ENCODE results near the gene ZMYND8.

The ZMYND8 gene

DNA sequence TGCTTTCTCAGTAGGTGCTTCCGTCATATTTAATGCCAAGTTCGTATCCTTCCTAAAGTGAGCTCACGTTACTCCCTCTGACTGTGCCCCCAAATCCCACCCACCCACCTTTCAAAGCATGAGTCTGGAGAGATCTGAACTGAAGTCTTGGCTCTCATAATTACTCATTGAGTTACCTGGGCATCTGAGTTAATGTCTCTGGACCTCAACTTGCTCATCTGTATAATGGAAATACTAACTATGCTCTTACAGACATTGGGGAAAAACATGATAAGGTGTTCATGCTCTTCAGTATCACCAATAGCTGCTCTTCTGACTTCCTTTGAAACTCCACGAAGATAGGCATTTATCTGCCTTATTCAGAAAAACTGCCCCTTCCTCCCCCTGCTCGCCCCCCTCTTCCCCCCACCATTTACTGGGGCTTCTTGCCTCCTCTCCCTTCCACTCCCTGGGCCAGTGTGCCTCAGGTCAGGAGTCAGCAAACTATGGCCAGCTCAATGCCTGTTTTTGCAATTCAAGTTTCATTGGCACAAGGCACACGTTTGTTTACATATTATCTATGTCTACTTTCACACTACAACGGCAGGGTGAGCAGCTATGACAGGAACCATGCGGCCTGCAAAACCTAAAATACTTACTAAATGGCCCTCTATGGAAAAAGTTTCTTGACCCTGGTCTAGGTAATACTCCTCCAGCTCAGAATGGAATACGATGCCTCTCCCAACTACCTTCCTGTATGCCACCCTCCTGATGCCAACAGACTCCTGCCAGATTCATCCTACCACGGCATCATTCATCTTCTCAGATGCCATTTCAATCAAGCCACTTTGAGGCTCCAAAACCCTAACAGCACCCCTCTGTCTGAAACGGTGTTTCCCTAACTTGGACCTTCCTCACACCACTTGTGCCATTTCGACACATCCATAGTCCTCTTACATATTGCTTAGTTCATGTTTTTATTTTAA lies 138.7 kb downstream of the ZMYND8 start:
- Histone ChIP-seq H2BK120ac (ENCODE audit: low read depth, low read length) (no peak overlapping the region), H3K4me3 (ENCODE audit: low read length in 2 of 2) (no peak overlapping the region), H3K4ac (ENCODE audit: low read length) (no peak overlapping the region), H2BK12ac (ENCODE audit: low read length) (no peak overlapping the region), H3K18ac (ENCODE audit: low read length) (no peak overlapping the region), H3K27me3 (ENCODE audit: control insufficient read depth in 3 of 3, insufficient read depth in 3 of 3, low read depth in 1 of 3, low read length in 3 of 3) (no peaks in the 10 kb centered on the region), H2BK5ac (ENCODE audit: low read length) (no peak overlapping the region), H3K79me1 (ENCODE audit: low read depth, low read length) (peaks cover 2% of the 10 kb centered on the region), H2AK5ac (ENCODE audit: low read depth, low read length) (no peak overlapping the region), H3K14ac (ENCODE audit: low read length) (no peak overlapping the region), H2AFZ (ENCODE audit: low read length) (no peak overlapping the region), H4K8ac (ENCODE audit: low read depth, low read length) (no peak overlapping the region), H4K91ac (ENCODE audit: low read depth, low read length, poor library complexity) (no peak overlapping the region), H3K4me1 (ENCODE audit: control insufficient read depth in 2 of 2, insufficient read depth in 1 of 2, low read depth in 1 of 2, low read length in 2 of 2) (peaks cover 2% of the 10 kb centered on the region in 2 donors), H3K9ac (ENCODE audit: low read depth, low read length, poor library complexity) (no peak overlapping the region), H3K27ac (replicated peaks; ENCODE audit: low read length) (no peak overlapping the region), H3K23ac (ENCODE audit: low read depth, low read length, poor library complexity) (no peak overlapping the region), H3K9me3 (replicated peaks in 1 of 2; ENCODE audit: control insufficient read depth in 2 of 2, insufficient read depth in 1 of 2, low read depth in 1 of 2, low read length in 2 of 2) (no peaks in the 10 kb centered on the region), H3K4me2 (ENCODE audit: insufficient read depth, low read length, poor library complexity, severe bottlenecking) (no peak overlapping the region), H2BK15ac (ENCODE audit: low read length) (no peak overlapping the region), H3K36me3 (replicated peaks in 1 of 2; ENCODE audit: control insufficient read depth in 2 of 2, insufficient read depth in 2 of 2, low read length in 2 of 2) (peaks cover 48 to 96% of the 10 kb centered on the region in 2 donors)
- no CpG with 5 or more reads among the region's 12 CpGs for WGBS, 2 donors (ENCODE audit: extremely low coverage in 2 of 2, insufficient read length in 2 of 2, insufficient replicate concordance in 1 of 2)
- DNase-seq (ENCODE audit: low spot score), result no peak

DNA sequence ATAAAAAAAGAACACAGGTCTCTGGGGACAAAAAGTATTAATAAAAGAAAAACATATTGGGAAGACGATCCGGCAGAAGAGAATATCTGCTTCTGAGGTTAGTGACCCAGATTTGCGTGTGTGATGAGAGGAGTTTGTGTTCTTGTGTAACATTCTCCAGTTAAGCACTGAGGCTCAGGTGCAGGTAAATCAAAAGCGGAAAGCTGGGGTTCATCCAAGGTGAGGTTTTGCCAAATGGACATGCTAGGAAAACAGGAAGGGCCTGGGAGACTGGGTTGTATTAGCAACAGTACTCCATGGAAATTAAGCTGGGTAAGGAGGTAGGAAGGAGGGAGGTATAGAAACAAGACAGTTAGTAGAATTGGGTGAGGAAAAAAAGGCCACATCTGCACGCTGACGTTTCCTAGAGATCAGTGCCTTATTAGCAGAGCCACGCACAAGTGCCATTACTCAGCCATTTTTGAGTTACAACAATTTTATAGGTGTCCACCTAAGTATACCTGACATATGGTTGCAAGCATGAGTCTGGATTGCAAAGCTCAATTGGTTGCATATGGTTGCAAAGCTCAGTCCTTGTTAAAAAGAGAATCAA lies 139.6 kb downstream of the ZMYND8 start:
- no peak overlapping the region for H2BK12ac ChIP-seq (ENCODE audit: low read length)
- no peak overlapping the region for H2BK5ac ChIP-seq (ENCODE audit: low read length)
- H3K9ac ChIP-seq (ENCODE audit: low read depth, low read length, poor library complexity), result no peak overlapping the region
- H4K91ac ChIP-seq (ENCODE audit: low read depth, low read length, poor library complexity), result no peak overlapping the region
- no peak overlapping the region for H3K27ac ChIP-seq (replicated peaks; ENCODE audit: low read length)
- no peak overlapping the region for H3K4me3 ChIP-seq (ENCODE audit: low read length in 2 of 2)
- no peak overlapping the region for H3K4ac ChIP-seq (ENCODE audit: low read length)
- H3K18ac ChIP-seq (ENCODE audit: low read length), result no peak overlapping the region
- H2AK5ac ChIP-seq (ENCODE audit: low read depth, low read length), result no peak overlapping the region
- peaks cover 2% of the 10 kb centered on the region for H3K79me1 ChIP-seq (ENCODE audit: low read depth, low read length)
- no peak overlapping the region for H2BK15ac ChIP-seq (ENCODE audit: low read length)
- WGBS, 2 donors (ENCODE audit: extremely low coverage in 2 of 2, insufficient read length in 2 of 2, insufficient replicate concordance in 1 of 2), result no CpG with 5 or more reads among the region's 7 CpGs
- H2AFZ ChIP-seq (ENCODE audit: low read length), result no peak overlapping the region
- no peak overlapping the region for H2BK120ac ChIP-seq (ENCODE audit: low read depth, low read length)
- H3K27me3 ChIP-seq (ENCODE audit: control insufficient read depth in 3 of 3, insufficient read depth in 3 of 3, low read depth in 1 of 3, low read length in 3 of 3), result no peaks in the 10 kb centered on the region
- peaks cover 53 to 96% of the 10 kb centered on the region in 2 donors for H3K36me3 ChIP-seq (replicated peaks in 1 of 2; ENCODE audit: control insufficient read depth in 2 of 2, insufficient read depth in 2 of 2, low read length in 2 of 2)
- peaks cover 2% of the 10 kb centered on the region in 2 donors for H3K4me1 ChIP-seq (ENCODE audit: control insufficient read depth in 2 of 2, insufficient read depth in 1 of 2, low read depth in 1 of 2, low read length in 2 of 2)
- H4K8ac ChIP-seq (ENCODE audit: low read depth, low read length), result no peak overlapping the region
- H3K9me3 ChIP-seq (replicated peaks in 1 of 2; ENCODE audit: control insufficient read depth in 2 of 2, insufficient read depth in 1 of 2, low read depth in 1 of 2, low read length in 2 of 2), result no peaks in the 10 kb centered on the region
- no peak overlapping the region for H3K23ac ChIP-seq (ENCODE audit: low read depth, low read length, poor library complexity)
- no peak overlapping the region for H3K4me2 ChIP-seq (ENCODE audit: insufficient read depth, low read length, poor library complexity, severe bottlenecking)
- no peak overlapping the region for H3K14ac ChIP-seq (ENCODE audit: low read length)
- no peak for DNase-seq (ENCODE audit: low spot score)

DNA sequence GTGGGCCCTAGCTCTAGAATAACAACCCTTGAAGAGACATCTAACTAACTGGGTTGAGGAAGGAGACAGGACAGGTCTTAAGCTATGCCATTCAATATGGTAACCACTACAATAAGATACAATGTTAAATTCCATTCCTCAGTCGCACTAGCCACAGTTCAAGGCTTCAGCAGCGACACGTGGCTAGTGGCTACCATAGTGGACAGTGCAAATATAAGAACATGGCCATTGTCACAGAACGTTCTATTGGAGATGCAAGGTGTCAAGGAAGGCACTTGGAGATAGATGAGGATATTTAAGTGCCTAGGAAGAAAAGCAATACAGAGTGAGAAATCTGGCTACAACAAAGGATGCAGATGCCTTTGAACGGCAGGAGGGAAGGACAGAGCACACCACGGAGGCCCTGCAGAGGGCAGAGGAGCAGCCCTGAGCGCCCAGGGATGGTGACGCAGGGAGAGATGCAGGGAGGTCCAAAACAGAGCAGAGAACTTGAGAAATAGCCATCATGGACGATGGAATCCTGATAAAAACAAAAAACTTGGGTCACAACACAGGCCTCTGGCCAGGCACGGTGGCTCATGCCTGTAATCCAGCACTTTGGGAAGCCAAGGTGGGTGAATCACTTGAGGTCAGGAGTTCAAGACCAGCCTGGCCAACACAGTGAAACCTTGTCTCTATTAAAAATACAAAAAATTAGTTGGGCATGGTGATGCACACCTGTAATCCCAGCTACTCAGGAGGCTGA lies 140.7 kb downstream of the ZMYND8 start:
- WGBS, 2 donors (ENCODE audit: extremely low coverage in 2 of 2, insufficient read length in 2 of 2, insufficient replicate concordance in 1 of 2), result no CpG with 5 or more reads among the region's 10 CpGs
- Histone ChIP-seq H3K27me3 (ENCODE audit: control insufficient read depth in 3 of 3, insufficient read depth in 3 of 3, low read depth in 1 of 3, low read length in 3 of 3) (no peaks in the 10 kb centered on the region), H3K27ac (replicated peaks; ENCODE audit: low read length) (no peak overlapping the region), H3K36me3 (replicated peaks in 1 of 2; ENCODE audit: control insufficient read depth in 2 of 2, insufficient read depth in 2 of 2, low read length in 2 of 2) (peaks cover 59 to 96% of the 10 kb centered on the region in 2 donors), H3K4me2 (ENCODE audit: insufficient read depth, low read length, poor library complexity, severe bottlenecking) (no peak overlapping the region), H3K4me3 (ENCODE audit: low read length in 2 of 2) (no peak overlapping the region), H2AK5ac (ENCODE audit: low read depth, low read length) (no peak overlapping the region), H3K18ac (ENCODE audit: low read length) (no peak overlapping the region), H3K4ac (ENCODE audit: low read length) (no peak overlapping the region), H3K23ac (ENCODE audit: low read depth, low read length, poor library complexity) (no peak overlapping the region), H2AFZ (ENCODE audit: low read length) (no peak overlapping the region), H3K14ac (ENCODE audit: low read length) (no peak overlapping the region), H3K9me3 (replicated peaks in 1 of 2; ENCODE audit: control insufficient read depth in 2 of 2, insufficient read depth in 1 of 2, low read depth in 1 of 2, low read length in 2 of 2) (no peaks in the 10 kb centered on the region), H3K79me1 (ENCODE audit: low read depth, low read length) (peaks cover 2% of the 10 kb centered on the region), H4K8ac (ENCODE audit: low read depth, low read length) (no peak overlapping the region), H2BK5ac (ENCODE audit: low read length) (no peak overlapping the region), H3K4me1 (ENCODE audit: control insufficient read depth in 2 of 2, insufficient read depth in 1 of 2, low read depth in 1 of 2, low read length in 2 of 2) (peaks cover 2% of the 10 kb centered on the region in 2 donors), H3K9ac (ENCODE audit: low read depth, low read length, poor library complexity) (no peak overlapping the region), H4K91ac (ENCODE audit: low read depth, low read length, poor library complexity) (no peak overlapping the region), H2BK120ac (ENCODE audit: low read depth, low read length) (no peak overlapping the region), H2BK15ac (ENCODE audit: low read length) (no peak overlapping the region), H2BK12ac (ENCODE audit: low read length) (no peak overlapping the region)
- no peak for DNase-seq (ENCODE audit: low spot score)

DNA sequence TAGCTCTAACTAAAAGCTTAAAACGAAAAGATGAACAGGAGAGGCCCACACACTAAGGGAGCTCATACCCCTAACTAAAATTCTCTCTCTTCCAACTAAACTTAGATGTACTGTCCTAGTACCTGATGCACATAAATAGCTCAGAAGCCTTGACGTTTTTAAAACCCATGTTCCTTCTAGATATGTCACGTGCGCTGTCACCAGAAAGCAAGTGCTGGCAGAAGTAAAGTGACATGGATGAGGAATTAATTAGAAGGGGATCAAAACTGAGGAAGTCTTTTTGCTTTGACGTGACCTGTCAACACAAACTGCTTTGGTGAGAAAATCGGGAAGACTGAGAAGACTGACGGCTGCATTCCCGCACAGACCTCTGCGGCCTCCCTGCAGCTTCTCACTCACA lies 142.5 kb downstream of the ZMYND8 start:
- Histone ChIP-seq H4K91ac (ENCODE audit: low read depth, low read length, poor library complexity) (no peak overlapping the region), H2BK15ac (ENCODE audit: low read length) (no peak overlapping the region), H3K4ac (ENCODE audit: low read length) (no peak overlapping the region), H3K36me3 (replicated peaks in 1 of 2; ENCODE audit: control insufficient read depth in 2 of 2, insufficient read depth in 2 of 2, low read length in 2 of 2) (peaks cover 62 to 99% of the 10 kb centered on the region in 2 donors), H3K9ac (ENCODE audit: low read depth, low read length, poor library complexity) (no peak overlapping the region), H2BK5ac (ENCODE audit: low read length) (no peak overlapping the region), H3K27me3 (ENCODE audit: control insufficient read depth in 3 of 3, insufficient read depth in 3 of 3, low read depth in 1 of 3, low read length in 3 of 3) (no peaks in the 10 kb centered on the region), H3K9me3 (replicated peaks in 1 of 2; ENCODE audit: control insufficient read depth in 2 of 2, insufficient read depth in 1 of 2, low read depth in 1 of 2, low read length in 2 of 2) (no peaks in the 10 kb centered on the region), H3K23ac (ENCODE audit: low read depth, low read length, poor library complexity) (no peak overlapping the region), H3K14ac (ENCODE audit: low read length) (no peak overlapping the region), H3K18ac (ENCODE audit: low read length) (no peak overlapping the region), H3K79me1 (ENCODE audit: low read depth, low read length) (no peaks in the 10 kb centered on the region), H3K4me2 (ENCODE audit: insufficient read depth, low read length, poor library complexity, severe bottlenecking) (no peak overlapping the region), H2BK120ac (ENCODE audit: low read depth, low read length) (no peak overlapping the region), H2BK12ac (ENCODE audit: low read length) (no peak overlapping the region), H4K8ac (ENCODE audit: low read depth, low read length) (no peak overlapping the region), H3K27ac (replicated peaks; ENCODE audit: low read length) (no peak overlapping the region), H3K4me3 (ENCODE audit: low read length in 2 of 2) (no peak overlapping the region), H3K4me1 (ENCODE audit: control insufficient read depth in 2 of 2, insufficient read depth in 1 of 2, low read depth in 1 of 2, low read length in 2 of 2) (no peaks in the 10 kb centered on the region), H2AFZ (ENCODE audit: low read length) (no peak overlapping the region), H2AK5ac (ENCODE audit: low read depth, low read length) (no peak overlapping the region)
- no CpG with 5 or more reads among the region's 9 CpGs for WGBS, 2 donors (ENCODE audit: extremely low coverage in 2 of 2, insufficient read length in 2 of 2, insufficient replicate concordance in 1 of 2)
- DNase-seq (ENCODE audit: low spot score), result no peak

Data from neuronal stem cell (in vitro differentiated cells).